ENCODE measurements around the gene PAIP2. TPM values are rescaled to one million over a fixed set of nuclear protein-coding genes. Genes with fewer than 3 reads are reported as not detected.
"Not testable (repeated sequence)": the region's sequence is repeated elsewhere in the genome, so short reads cannot be mapped to it uniquely, and the experiment has no call there.

PAIP2 gene
- total RNA-seq, 4 donors from 2014 or later, result 73.6 to 111 (median 97.0) TPM

- DNase-seq (ENCODE audit: extremely low spot score), result no peak
- intact Hi-C loops (cut with DNase I), result no loop called here
- peaks cover 0 to 17% (median 3%) of the 10 kb centered on the region in 4 donors for H3K36me3 ChIP-seq
- TF ChIP-seq POLR2A (IDR thresholded peaks at IDR 0.05; ENCODE audit: low read depth) (no peak), POLR2AphosphoS5 (IDR thresholded peaks at IDR 0.05) (no peak), EP300 (IDR thresholded peaks at IDR 0.05) (no peak)
- 66% methylated on average over 5 of the region's 5 CpGs for WGBS
- no peaks in the 10 kb centered on the region for H3K9me3 ChIP-seq
- peak overlapping the region; percentile 54 to 68 (median 56) for H3K4me3 ChIP-seq
- peak overlapping the region; percentile 86 to 93 (median 88) for H3K27ac ChIP-seq (replicated peaks in 1 of 4)
- H3K27me3 ChIP-seq, result no peaks in the 10 kb centered on the region
- H3K4me1 ChIP-seq, result peaks cover 14 to 22% (median 17%) of the 10 kb centered on the region in 4 donors
Observed at GRCh38 chr5:139404484-139404840, 62.8 kb downstream of the PAIP2 start.

- intact Hi-C loops (cut with DNase I), result no loop called here
Observed at GRCh38 chr5:139406963-139407362, 65.3 kb downstream of the PAIP2 start.

GRCh38 chr5:139407517-139407916 lies 65.9 kb downstream of the PAIP2 start:
- Histone ChIP-seq H3K4me3 (no peak overlapping the region), H3K4me1 (peaks cover 14 to 32% (median 22%) of the 10 kb centered on the region in 4 donors), H3K27me3 (no peaks in the 10 kb centered on the region), H3K36me3 (peaks cover 0 to 7% (median 3%) of the 10 kb centered on the region in 4 donors), H3K27ac (replicated peaks in 1 of 4) (no peak overlapping the region), H3K9me3 (no peaks in the 10 kb centered on the region)
- TF ChIP-seq CTCF (IDR thresholded peaks at IDR 0.05) (no peak), POLR2A (IDR thresholded peaks at IDR 0.05; ENCODE audit: low read depth) (no peak), EP300 (IDR thresholded peaks at IDR 0.05) (no peak), POLR2AphosphoS5 (IDR thresholded peaks at IDR 0.05) (no peak)
- intact Hi-C loops (cut with DNase I), result no loop called here
- DNase-seq (ENCODE audit: extremely low spot score), result no peak

More at GRCh38 chr5:139406963-139407362, 65.3 kb downstream of the PAIP2 start:
- DNase-seq (ENCODE audit: extremely low spot score), result no peak
- Histone ChIP-seq H3K4me3 (no peak overlapping the region), H3K9me3 (no peaks in the 10 kb centered on the region), H3K27ac (replicated peaks in 1 of 4) (no peak overlapping the region), H3K4me1 (peaks cover 14 to 33% (median 22%) of the 10 kb centered on the region in 4 donors), H3K36me3 (peaks cover 0 to 6% (median under 1%) of the 10 kb centered on the region in 4 donors), H3K27me3 (no peaks in the 10 kb centered on the region)
- WGBS, result 95% methylated on average over 2 of the region's 2 CpGs
- no peak for TF ChIP-seq EP300 (IDR thresholded peaks at IDR 0.05)
- TF ChIP-seq CTCF (IDR thresholded peaks at IDR 0.05), result no peak
- TF ChIP-seq POLR2AphosphoS5 (IDR thresholded peaks at IDR 0.05), result no peak
- TF ChIP-seq POLR2A (IDR thresholded peaks at IDR 0.05; ENCODE audit: low read depth), result no peak

- intact Hi-C loops (cut with DNase I), result no loop called here
- H3K4me3 ChIP-seq, result no peak overlapping the region
- TF ChIP-seq CTCF (IDR thresholded peaks at IDR 0.05), result no peak
- TF ChIP-seq POLR2A (IDR thresholded peaks at IDR 0.05; ENCODE audit: low read depth), result no peak
- no peak for TF ChIP-seq EP300 (IDR thresholded peaks at IDR 0.05)
- TF ChIP-seq POLR2AphosphoS5 (IDR thresholded peaks at IDR 0.05), result no peak
- no peaks in the 10 kb centered on the region for H3K9me3 ChIP-seq
- no peaks in the 10 kb centered on the region for H3K27me3 ChIP-seq
- peaks cover 10 to 25% (median 15%) of the 10 kb centered on the region in 4 donors for H3K4me1 ChIP-seq
- peaks cover 0 to 14% (median 3%) of the 10 kb centered on the region in 4 donors for H3K36me3 ChIP-seq
- no peak for DNase-seq (ENCODE audit: extremely low spot score)
- no peak overlapping the region for H3K27ac ChIP-seq (replicated peaks in 1 of 4)
- 88% methylated on average over 7 of the region's 7 CpGs for WGBS
Observed at GRCh38 chr5:139408191-139408590, 66.5 kb downstream of the PAIP2 start.

- intact Hi-C loops (cut with DNase I); H3K9me3 ChIP-seq; H3K4me3 ChIP-seq; H3K27ac ChIP-seq (replicated peaks in 1 of 4); H3K27me3 ChIP-seq; DNase-seq (ENCODE audit: extremely low spot score): not testable (repeated sequence)
- 82% methylated on average over 4 of the region's 5 CpGs for WGBS
- peaks cover 0 to 23% (median 3%) of the 10 kb centered on the region in 4 donors for H3K36me3 ChIP-seq
- H3K4me1 ChIP-seq, result peaks cover 15 to 29% (median 17%) of the 10 kb centered on the region in 4 donors
Observed at GRCh38 chr5:139409116-139409515, 67.5 kb downstream of the PAIP2 start.

Data from esophagus muscularis mucosa (tissue), 4 donors.